VCaP (cell line): ENCODE measurements around the gene SMAD5.

Source experiments
- H3K27ac ChIP-seq: fragments of 450-650 bp; 2 replicates; pipeline ENCODE4 v1.5.1; 2017
- TF ChIP-seq, protein P1 (sequence below): fragments of 450-650 bp; conservative IDR thresholded peaks from 2 replicates; pipeline ENCODE4 v1.5.1; 2017; ENCODE audit warnings: mild to moderate bottlenecking, moderate library complexity

Gene SMAD5

DNA sequence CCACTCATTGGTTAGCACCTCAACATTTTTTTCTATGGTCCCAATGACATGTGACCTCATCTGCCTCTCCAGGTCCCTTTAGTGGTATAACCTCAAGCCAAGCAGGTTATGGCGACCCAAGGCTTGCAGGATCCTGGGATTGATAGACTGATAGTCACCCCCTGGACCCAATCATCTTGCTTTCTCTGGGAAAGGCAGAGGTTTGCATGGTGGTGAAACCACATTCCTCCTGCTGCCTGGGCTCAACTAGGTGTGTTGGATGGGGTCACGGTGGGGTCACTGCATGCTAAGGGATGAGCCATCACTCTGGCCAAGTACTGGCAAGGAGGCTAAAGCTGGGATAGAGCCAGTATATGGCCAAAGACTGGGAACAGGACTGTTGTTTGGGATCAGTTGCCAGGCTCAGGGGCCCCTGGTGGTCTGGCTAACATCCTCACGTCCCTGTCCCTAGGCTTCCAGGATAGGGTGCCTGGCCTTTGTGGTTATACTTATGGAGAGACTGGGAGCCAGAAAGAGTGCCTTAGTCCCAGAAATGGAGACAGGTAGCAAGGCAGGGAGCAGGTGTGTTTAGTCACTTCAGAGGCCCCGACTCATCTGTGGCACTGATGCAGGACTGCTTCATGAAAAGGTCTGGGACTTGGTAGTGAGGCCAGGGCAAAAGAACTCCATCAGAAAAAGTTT is 65.0 kb downstream of the SMAD5 start:
- TF ChIP-seq, protein P1, sequence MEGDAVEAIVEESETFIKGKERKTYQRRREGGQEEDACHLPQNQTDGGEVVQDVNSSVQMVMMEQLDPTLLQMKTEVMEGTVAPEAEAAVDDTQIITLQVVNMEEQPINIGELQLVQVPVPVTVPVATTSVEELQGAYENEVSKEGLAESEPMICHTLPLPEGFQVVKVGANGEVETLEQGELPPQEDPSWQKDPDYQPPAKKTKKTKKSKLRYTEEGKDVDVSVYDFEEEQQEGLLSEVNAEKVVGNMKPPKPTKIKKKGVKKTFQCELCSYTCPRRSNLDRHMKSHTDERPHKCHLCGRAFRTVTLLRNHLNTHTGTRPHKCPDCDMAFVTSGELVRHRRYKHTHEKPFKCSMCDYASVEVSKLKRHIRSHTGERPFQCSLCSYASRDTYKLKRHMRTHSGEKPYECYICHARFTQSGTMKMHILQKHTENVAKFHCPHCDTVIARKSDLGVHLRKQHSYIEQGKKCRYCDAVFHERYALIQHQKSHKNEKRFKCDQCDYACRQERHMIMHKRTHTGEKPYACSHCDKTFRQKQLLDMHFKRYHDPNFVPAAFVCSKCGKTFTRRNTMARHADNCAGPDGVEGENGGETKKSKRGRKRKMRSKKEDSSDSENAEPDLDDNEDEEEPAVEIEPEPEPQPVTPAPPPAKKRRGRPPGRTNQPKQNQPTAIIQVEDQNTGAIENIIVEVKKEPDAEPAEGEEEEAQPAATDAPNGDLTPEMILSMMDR, result no peak

DNA sequence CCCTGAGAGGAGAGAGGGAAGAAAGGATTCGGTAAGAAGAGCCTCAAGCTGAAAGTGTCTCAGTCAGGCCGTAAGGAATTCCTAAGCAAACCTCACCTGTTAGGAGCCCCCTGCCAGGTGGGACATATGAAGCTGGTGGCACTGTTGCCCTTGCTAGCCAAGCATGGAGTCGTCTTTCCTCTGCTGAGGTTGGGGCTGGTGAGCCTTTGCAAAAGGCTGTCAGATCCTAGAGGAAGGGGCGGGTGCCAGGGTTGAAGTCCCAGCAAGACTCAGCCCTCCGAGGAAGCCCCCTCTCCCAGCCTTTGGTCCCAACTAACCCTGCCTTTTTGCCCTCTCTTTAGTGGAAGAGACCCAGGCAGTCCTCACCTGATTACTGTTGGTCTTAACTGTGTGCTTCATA is 65.8 kb downstream of the SMAD5 start:
- no peak overlapping the region for H3K27ac ChIP-seq
- TF ChIP-seq, protein P1, result no peak

More for the DNA sequence above, 65.0 kb downstream of the SMAD5 start:
- peak overlapping the region; percentile 94; the same call in 1 of the 2 replicates for H3K27ac ChIP-seq

DNA sequence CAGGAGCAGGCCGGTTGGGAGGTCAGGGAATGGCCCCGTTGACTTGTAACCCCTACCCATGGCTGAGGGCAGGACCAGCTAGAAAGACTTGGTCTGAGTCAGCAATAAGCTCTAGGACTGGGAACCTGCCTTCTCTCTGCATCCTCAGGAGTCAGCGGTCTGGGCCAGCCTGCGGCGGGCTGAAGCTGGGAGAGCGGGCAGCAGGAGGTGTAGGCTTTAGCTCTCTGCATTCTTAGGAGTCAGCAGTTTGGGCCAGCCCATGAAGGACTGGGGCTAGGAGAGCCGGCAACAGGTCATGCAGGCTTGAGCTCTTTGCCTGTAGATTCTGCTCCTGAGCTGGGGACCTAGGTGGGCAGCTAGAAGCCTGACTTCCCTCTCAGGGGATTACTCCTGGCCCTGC is 66.8 kb downstream of the SMAD5 start:
- no peak overlapping the region for H3K27ac ChIP-seq
- TF ChIP-seq, protein P1, result no peak

DNA sequence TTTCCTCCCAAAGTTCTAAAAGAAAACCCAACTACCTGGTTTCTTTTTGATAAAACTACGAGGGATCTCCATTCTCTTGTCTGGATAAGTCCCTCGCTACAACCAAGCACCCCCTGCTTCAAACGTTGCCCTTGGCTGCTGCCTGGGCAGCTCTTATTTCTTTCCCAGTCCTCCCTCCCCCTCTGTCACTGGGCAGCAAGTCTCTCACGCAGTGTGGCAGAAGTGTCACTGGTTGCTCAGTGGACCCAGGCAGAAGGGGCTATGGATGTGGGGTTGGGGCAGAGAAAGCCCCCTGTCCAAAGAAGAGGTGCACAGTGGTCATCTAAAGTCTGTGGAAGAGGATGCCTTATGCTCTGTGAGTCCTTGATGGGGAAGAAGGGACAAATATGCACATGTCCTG is 67.5 kb downstream of the SMAD5 start:
- no peak overlapping the region for H3K27ac ChIP-seq
- TF ChIP-seq, protein P1, result no peak

DNA sequence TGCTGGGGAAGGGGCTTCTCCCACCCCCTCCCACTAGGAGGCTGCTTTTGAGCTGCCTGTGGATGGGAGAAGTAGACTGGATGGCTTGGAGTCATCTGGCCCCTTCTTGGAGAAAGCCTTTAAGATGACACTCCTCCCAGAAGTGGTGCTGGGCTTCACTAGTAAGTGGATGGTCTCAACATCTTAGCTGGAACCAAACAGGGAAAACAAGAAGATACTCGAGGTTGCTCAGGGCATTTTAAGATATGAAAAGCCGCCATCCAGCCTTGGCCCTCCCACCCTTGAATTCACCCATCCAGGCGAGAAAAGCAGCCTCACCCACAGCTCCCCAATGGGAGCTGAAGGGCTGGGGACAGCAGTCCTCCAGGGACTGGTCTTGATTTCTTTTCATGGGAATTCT is 68.1 kb downstream of the SMAD5 start:
- H3K27ac ChIP-seq, result no peak overlapping the region
- TF ChIP-seq, protein P1, result no peak

DNA sequence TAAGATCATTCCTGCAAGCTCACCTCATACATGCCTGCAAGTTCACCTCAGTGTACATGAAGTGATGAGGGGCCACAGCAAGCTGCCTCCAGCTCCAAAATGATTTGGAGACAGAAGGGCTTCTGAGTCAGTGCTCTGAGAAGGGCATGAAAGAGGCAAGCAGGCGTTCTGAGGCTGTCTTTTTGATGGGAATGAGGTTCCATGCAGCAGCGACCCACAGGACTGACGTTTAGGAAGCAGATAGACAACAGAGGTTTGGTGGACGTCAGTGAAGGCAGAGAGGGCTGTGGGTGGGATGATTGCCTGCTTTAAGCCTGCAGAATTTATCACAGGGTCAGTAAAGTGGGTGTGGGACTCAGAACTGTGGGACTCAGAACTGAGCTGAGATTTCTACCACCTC is 69.2 kb downstream of the SMAD5 start:
- TF ChIP-seq, protein P1, result no peak
- no peak overlapping the region for H3K27ac ChIP-seq

DNA sequence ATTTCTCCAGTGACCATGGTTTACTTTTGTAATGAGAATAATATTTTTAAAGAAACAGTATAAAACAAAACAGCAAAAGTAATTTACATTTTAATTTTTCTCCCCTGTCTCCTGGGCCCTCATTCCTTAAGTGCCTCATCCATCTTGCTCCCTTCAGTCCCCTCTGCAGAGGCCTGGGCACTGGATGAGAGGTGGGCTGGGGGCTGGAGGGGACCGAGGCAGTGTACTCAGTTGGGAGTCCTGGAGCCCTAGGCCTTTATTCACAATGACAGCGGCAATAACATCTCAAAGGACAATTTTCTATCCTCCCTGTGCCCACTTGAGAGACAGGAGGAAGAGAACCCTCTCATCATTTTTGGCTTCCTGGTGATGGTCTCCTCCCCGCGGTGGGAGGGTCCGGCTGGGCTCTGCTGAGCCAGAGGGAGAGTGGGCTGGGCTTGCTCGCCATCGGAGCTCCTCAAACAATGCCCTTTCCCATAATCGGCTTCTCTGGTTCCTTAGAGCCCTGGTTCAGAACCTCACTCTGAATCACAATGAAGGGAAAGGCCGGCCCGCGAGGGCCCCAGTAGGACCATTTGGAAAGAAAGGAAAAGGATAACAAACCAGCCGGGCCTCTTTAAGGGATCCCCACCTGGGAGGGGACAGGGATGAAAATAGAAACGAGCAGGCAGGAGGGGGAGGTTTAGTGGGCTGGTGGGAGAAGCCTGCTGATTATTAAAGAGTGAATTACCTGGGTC is 70.0 kb downstream of the SMAD5 start:
- H3K27ac ChIP-seq, result no peak overlapping the region
- TF ChIP-seq, protein P1, result no peak
